Astrocyte (in vitro differentiated cells and primary cell): ENCODE measurements around the gene ZNF277. TPM values are rescaled to one million over a fixed set of nuclear protein-coding genes. Genes with fewer than 3 reads are reported as not detected.
A peak's percentile ranks its signal among the peaks of the same experiment; 100 is the strongest.

Experiments used
- DNase-seq: peaks from one replicate; pipeline ENCODE4 v3.0.0-alpha.2; 2010; ENCODE audit warnings: low read depth
- FAIRE-seq: peaks from 2 replicates; lab custom pipeline; 2011; peaks lifted over from hg19 to GRCh38; lab: Jason Lieb, UNC
- H2AFZ ChIP-seq: 2 replicates; pipeline ENCODE4 v1.6.0; 2012; ENCODE audit warnings: low read depth, low read length, inconsistent platforms
- H3K27ac ChIP-seq: 2 replicates; pipeline ENCODE4 v1.5.1; 2011; ENCODE audit warnings: low read depth, low read length, inconsistent platforms
- H3K27me3 ChIP-seq: 2 replicates; pipeline ENCODE4 v1.6.0; 2011; ENCODE audit warnings: low read length, inconsistent platforms; ENCODE audit not compliant: insufficient read depth
- H3K36me3 ChIP-seq: 2 replicates; pipeline ENCODE4 v1.5.1; 2011; ENCODE audit warnings: low read length, inconsistent platforms; ENCODE audit not compliant: insufficient read depth
- H3K4me1 ChIP-seq: 2 replicates; pipeline ENCODE4 v1.5.1; 2011; ENCODE audit warnings: low read length, inconsistent platforms; ENCODE audit not compliant: insufficient read depth
- H3K4me2 ChIP-seq: 2 replicates; pipeline ENCODE4 v1.6.0; 2012; ENCODE audit warnings: low read length, inconsistent platforms
- H3K4me3 ChIP-seq: 2 replicates; pipeline ENCODE4 v1.5.1; 2011; ENCODE audit warnings: low read depth, mild to moderate bottlenecking, low read length, inconsistent platforms; ENCODE audit not compliant: insufficient read depth
- H3K79me2 ChIP-seq: 2 replicates; pipeline ENCODE4 v1.6.0; 2012; ENCODE audit warnings: mild to moderate bottlenecking, low read length, inconsistent platforms; ENCODE audit not compliant: insufficient read depth
- H3K9ac ChIP-seq: 2 replicates; pipeline ENCODE4 v1.6.0; 2012; ENCODE audit warnings: mild to moderate bottlenecking, low read length, inconsistent platforms
- H3K9me3 ChIP-seq: 2 replicates; pipeline ENCODE4 v1.5.1; 2012; ENCODE audit warnings: low read depth, mild to moderate bottlenecking, low read length, inconsistent platforms; ENCODE audit not compliant: insufficient read depth
- H4K20me1 ChIP-seq: 2 replicates; pipeline ENCODE4 v1.6.0; 2012; ENCODE audit warnings: low read length, inconsistent platforms; ENCODE audit not compliant: insufficient read depth
- H3K27ac Mint-ChIP-seq: one replicate; pipeline ENCODE4 v1.8.0; 2021; ENCODE audit warnings: mild to moderate bottlenecking, mixed read lengths; ENCODE audit not compliant: unreplicated experiment
- H3K27me3 Mint-ChIP-seq: one replicate; pipeline ENCODE4 v1.8.0; 2021; ENCODE audit warnings: low read depth, mixed read lengths; ENCODE audit not compliant: unreplicated experiment
- H3K36me3 Mint-ChIP-seq: one replicate; pipeline ENCODE4 v1.8.0; 2021; ENCODE audit warnings: low read depth, mixed read lengths; ENCODE audit not compliant: unreplicated experiment
- H3K4me1 Mint-ChIP-seq: one replicate; pipeline ENCODE4 v1.8.0; 2021; ENCODE audit warnings: low read depth, mixed read lengths; ENCODE audit not compliant: unreplicated experiment
- H3K4me3 Mint-ChIP-seq: one replicate; pipeline ENCODE4 v1.8.0; 2021; ENCODE audit warnings: mild to moderate bottlenecking, moderate library complexity, mixed read lengths; ENCODE audit not compliant: unreplicated experiment
- H3K9me3 Mint-ChIP-seq: one replicate; pipeline ENCODE4 v1.8.0; 2021; ENCODE audit warnings: mild to moderate bottlenecking, mixed read lengths; ENCODE audit not compliant: unreplicated experiment
- CTCF ChIP-seq: IDR thresholded peaks from 2 replicates; pipeline ENCODE4 v1.5.1; 2011; ENCODE audit warnings: low read depth, mild to moderate bottlenecking, inconsistent platforms, low read length, moderate library complexity; ENCODE audit not compliant: insufficient read depth
- EZH2 ChIP-seq: IDR thresholded peaks from 2 replicates; pipeline ENCODE4 v1.6.1; 2012; ENCODE audit warnings: mild to moderate bottlenecking, low read length, inconsistent platforms; ENCODE audit not compliant: insufficient read depth
- total RNA-seq: library from RNA; stranded (reverse); gene quantifications from 2 replicates; pipeline ENCODE4 v1.2.1, GENCODE V29; 2021

ZNF277 gene
- total RNA-seq, 1 donor from 2014 or later, result 23.0 TPM

GRCh38 chr7:112260911-112261310 lies 54.4 kb downstream of the ZNF277 start:
- Histone ChIP-seq H3K9ac (no peak overlapping the region), H3K4me1 (no peaks in the 10 kb centered on the region), H3K36me3 (no peaks in the 10 kb centered on the region), H3K4me2 (no peak overlapping the region), H4K20me1 (peaks cover 7% of the 10 kb centered on the region), H3K27ac (no peak overlapping the region), H3K79me2 (no peaks in the 10 kb centered on the region), H3K9me3 (no peaks in the 10 kb centered on the region), H3K27me3 (no peaks in the 10 kb centered on the region), H3K4me3 (no peak overlapping the region), H2AFZ (no peak overlapping the region)
- DNase-seq (no peak), FAIRE-seq (no peak)
- no peak overlapping the region for H3K4me3 Mint-ChIP-seq
- H3K27me3 Mint-ChIP-seq, result no peaks in the 10 kb centered on the region
- peaks cover under 1% of the 10 kb centered on the region for H3K4me1 Mint-ChIP-seq
- no peak overlapping the region for H3K27ac Mint-ChIP-seq
- TF ChIP-seq CTCF (no peak), EZH2 (no peak)
- H3K9me3 Mint-ChIP-seq, result no peaks in the 10 kb centered on the region
- no peaks in the 10 kb centered on the region for H3K36me3 Mint-ChIP-seq

GRCh38 chr7:112262036-112262435 lies 55.5 kb downstream of the ZNF277 start:
- H3K27me3 ChIP-seq, result no peaks in the 10 kb centered on the region
- H3K4me3 Mint-ChIP-seq, result no peak overlapping the region
- no peak overlapping the region for H3K4me3 ChIP-seq
- H3K27me3 Mint-ChIP-seq, result no peaks in the 10 kb centered on the region
- H3K79me2 ChIP-seq, result no peaks in the 10 kb centered on the region
- no peak overlapping the region for H2AFZ ChIP-seq
- H3K27ac Mint-ChIP-seq, result no peak overlapping the region
- H3K4me1 Mint-ChIP-seq, result peaks cover 4% of the 10 kb centered on the region
- no peak overlapping the region for H3K27ac ChIP-seq
- DNase-seq (no peak), FAIRE-seq (no peak)
- TF ChIP-seq CTCF (no peak), EZH2 (no peak)
- H3K36me3 ChIP-seq, result no peaks in the 10 kb centered on the region
- H3K4me2 ChIP-seq, result no peak overlapping the region
- no peaks in the 10 kb centered on the region for H3K36me3 Mint-ChIP-seq
- H4K20me1 ChIP-seq, result peaks cover 6% of the 10 kb centered on the region
- no peak overlapping the region for H3K9ac ChIP-seq
- H3K9me3 ChIP-seq, result no peaks in the 10 kb centered on the region
- H3K9me3 Mint-ChIP-seq, result no peaks in the 10 kb centered on the region
- H3K4me1 ChIP-seq, result no peaks in the 10 kb centered on the region

- Mint-ChIP-seq H3K4me1 (peaks cover 10% of the 10 kb centered on the region), H3K27me3 (no peaks in the 10 kb centered on the region), H3K36me3 (no peaks in the 10 kb centered on the region), H3K27ac (no peak overlapping the region), H3K4me3 (no peak overlapping the region), H3K9me3 (no peaks in the 10 kb centered on the region)
- Histone ChIP-seq H3K36me3 (no peaks in the 10 kb centered on the region), H3K9me3 (no peaks in the 10 kb centered on the region), H3K27me3 (no peaks in the 10 kb centered on the region), H3K27ac (no peak overlapping the region), H4K20me1 (peaks cover 10% of the 10 kb centered on the region), H3K79me2 (no peaks in the 10 kb centered on the region), H2AFZ (no peak overlapping the region), H3K4me3 (no peak overlapping the region), H3K9ac (no peak overlapping the region), H3K4me2 (no peak overlapping the region), H3K4me1 (no peaks in the 10 kb centered on the region)
- no peak for DNase-seq
- no peak for TF ChIP-seq CTCF
- peak; percentile 26 for FAIRE-seq
These were observed 56.5 kb downstream of the ZNF277 start for GRCh38 chr7:112262855-112263487.
